ENCODE results near the gene PPEF2.
"Not testable (repeated sequence)": the region's sequence is repeated elsewhere in the genome, so short reads cannot be mapped to it uniquely, and the experiment has no call there.

PPEF2 gene

GRCh38 chr4:75902352-75902751 is at the start of gene PPEF2:
PPEF2 (minus strand) TSS chr4:75902452; CDS start chr4:75896325, 6,127 bp downstream.
- no peak for DNase-seq (ENCODE audit: low read depth)

- no peak for DNase-seq (ENCODE audit: low read depth)
Observed at GRCh38 chr4:75950213-75950815, 48.1 kb upstream of the PPEF2 start.

GRCh38 chr4:75948822-75949444 is 46.7 kb upstream of the PPEF2 start:
- no peak for DNase-seq (ENCODE audit: low read depth)

- peak; percentile 12 for DNase-seq (ENCODE audit: low read depth)
Observed at GRCh38 chr4:75940692-75941253, 38.5 kb upstream of the PPEF2 start, which contains the start of gene NAAA. NAAA (minus strand) TSS chr4:75941013; CDS start chr4:75940949, 64 bp downstream.

- DNase-seq (ENCODE audit: low read depth) = peak; percentile 22
Observed at GRCh38 chr4:75939890-75940691, 37.8 kb upstream of the PPEF2 start.

- DNase-seq (ENCODE audit: low read depth) = no peak
Observed at GRCh38 chr4:75935628-75936027, 33.4 kb upstream of the PPEF2 start.

GRCh38 chr4:75930152-75930551 is 27.9 kb upstream of the PPEF2 start:
- DNase-seq (ENCODE audit: low read depth) = no peak

- DNase-seq (ENCODE audit: low read depth) = not testable (repeated sequence)
Observed at GRCh38 chr4:75924916-75925315, 22.7 kb upstream of the PPEF2 start.

- DNase-seq (ENCODE audit: low read depth) = no peak
Observed at GRCh38 chr4:75924309-75924827, 22.1 kb upstream of the PPEF2 start.

GRCh38 chr4:75922588-75922987 is 20.3 kb upstream of the PPEF2 start:
- no peak for DNase-seq (ENCODE audit: low read depth)

GRCh38 chr4:75921910-75922309 is 19.7 kb upstream of the PPEF2 start:
- DNase-seq (ENCODE audit: low read depth) = no peak

GRCh38 chr4:75920327-75920726 is 18.1 kb upstream of the PPEF2 start:
- DNase-seq (ENCODE audit: low read depth) = no peak

- DNase-seq (ENCODE audit: low read depth) = no peak
Observed at GRCh38 chr4:75919920-75920319, 17.7 kb upstream of the PPEF2 start.

- no peak for DNase-seq (ENCODE audit: low read depth)
Observed at GRCh38 chr4:75916091-75916661, 13.9 kb upstream of the PPEF2 start.

- no peak for DNase-seq (ENCODE audit: low read depth)
Observed at GRCh38 chr4:75912968-75913367, 10.7 kb upstream of the PPEF2 start.

GRCh38 chr4:75910831-75911230 is 8.6 kb upstream of the PPEF2 start:
- DNase-seq (ENCODE audit: low read depth) = not testable (repeated sequence)

- DNase-seq (ENCODE audit: low read depth) = no peak
Observed at GRCh38 chr4:75909405-75909804, 7.2 kb upstream of the PPEF2 start.

- DNase-seq (ENCODE audit: low read depth) = no peak
Observed at GRCh38 chr4:75908555-75908954, 6.3 kb upstream of the PPEF2 start.

GRCh38 chr4:75907966-75908365 is 5.7 kb upstream of the PPEF2 start:
- DNase-seq (ENCODE audit: low read depth) = no peak

GRCh38 chr4:75904076-75904475 is 1.8 kb upstream of the PPEF2 start:
- no peak for DNase-seq (ENCODE audit: low read depth)

- no peak for DNase-seq (ENCODE audit: low read depth)
Observed at GRCh38 chr4:75898536-75898935, 3.7 kb downstream of the PPEF2 start.

- DNase-seq (ENCODE audit: low read depth) = no peak
Observed at GRCh38 chr4:75895744-75896314, 6.4 kb downstream of the PPEF2 start.
